Thoracic aorta (tissue), 2 donors: ENCODE data around the gene PRKN. TPM values are rescaled to one million over a fixed set of nuclear protein-coding genes. Genes with fewer than 3 reads are reported as not detected.

Experiments
- ATAC-seq: fragments of 150-250 bp; one replicate; pipeline ENCODE4 v1.8.0; 2017; ENCODE audit warnings: low read depth; ENCODE audit not compliant: insufficient number of reproducible peaks, low FRiP score
- DNase-seq: peaks from one replicate; pipeline ENCODE4 v3.0.0-alpha.2; 2020; ENCODE audit warnings: low spot score
- H3K27ac ChIP-seq, 2 donors: fragments of 200-600 bp; sonication (generic); 1 replicate in 1 of 2; 2 replicates in 1 of 2; pipeline ENCODE4 v1.5.1; 2016; ENCODE audit warnings: mild to moderate bottlenecking in 2 of 2, moderate library complexity in 2 of 2
- H3K27me3 ChIP-seq: fragments of 200-600 bp; sonication (generic); replicated peaks from 2 replicates; pipeline ENCODE4 v1.6.0; 2016; ENCODE audit warnings: mild to moderate bottlenecking; ENCODE audit not compliant: insufficient read depth
- H3K36me3 ChIP-seq: fragments of 200-600 bp; sonication (generic); one replicate; pipeline ENCODE4 v1.5.1; 2016
- H3K4me1 ChIP-seq, 2 donors: fragments of 200-600 bp; sonication (generic); 1 replicate in 1 of 2; 2 replicates in 1 of 2; pipeline versions ENCODE4 v1.5.1 to v1.6.0; 2016; ENCODE audit warnings: low read depth in 2 of 2, mild to moderate bottlenecking in 1 of 2; ENCODE audit not compliant: control insufficient read depth in 1 of 2
- H3K4me3 ChIP-seq: fragments of 200-600 bp; sonication (generic); 2 replicates; pipeline ENCODE4 v1.5.1; 2016; ENCODE audit warnings: mild to moderate bottlenecking
- H3K9me3 ChIP-seq: fragments of 200-600 bp; sonication (generic); 2 replicates; pipeline ENCODE4 v1.5.1; 2016
- total RNA-seq, 2 donors: library from RNA; depleted of rRNA; stranded (reverse); fragments of >200 nt; gene quantifications; one replicate each; pipeline versions ENCODE4 v1.1.0 to v1.2.3, GENCODE V29; 2016
- TF ChIP-seq, protein P1 (sequence below): fragments of 200-600 bp; sonication (generic); IDR thresholded peaks from one replicate; pipeline ENCODE4 v1.5.1; 2019; ENCODE audit warnings: antibody characterized with exemption

The PRKN gene
- total RNA-seq, 2 donors from 2014 or later: 10.4 to 23.8 TPM

DNA sequence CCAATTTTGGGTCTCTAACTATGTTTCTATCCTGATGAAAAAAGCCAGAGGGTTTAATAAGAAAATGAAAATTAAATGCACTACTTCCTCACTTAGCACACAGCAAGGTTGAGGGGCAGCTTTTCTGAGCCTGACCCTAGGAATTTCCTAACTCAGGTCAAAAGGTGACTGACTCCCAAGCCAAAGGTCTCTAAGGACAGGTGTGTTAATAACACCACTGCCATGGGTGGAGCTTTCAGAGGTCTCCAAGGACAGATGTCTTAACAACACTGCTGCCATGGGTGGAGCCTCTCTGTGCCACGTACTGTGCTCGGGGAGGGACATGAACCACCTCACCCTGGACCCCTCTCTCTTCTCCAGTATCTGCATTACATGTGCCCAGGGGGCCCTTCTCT lies 339.2 kb downstream of the PRKN start:
- H3K4me3 ChIP-seq: no peak overlapping the region
- TF ChIP-seq, protein P1, sequence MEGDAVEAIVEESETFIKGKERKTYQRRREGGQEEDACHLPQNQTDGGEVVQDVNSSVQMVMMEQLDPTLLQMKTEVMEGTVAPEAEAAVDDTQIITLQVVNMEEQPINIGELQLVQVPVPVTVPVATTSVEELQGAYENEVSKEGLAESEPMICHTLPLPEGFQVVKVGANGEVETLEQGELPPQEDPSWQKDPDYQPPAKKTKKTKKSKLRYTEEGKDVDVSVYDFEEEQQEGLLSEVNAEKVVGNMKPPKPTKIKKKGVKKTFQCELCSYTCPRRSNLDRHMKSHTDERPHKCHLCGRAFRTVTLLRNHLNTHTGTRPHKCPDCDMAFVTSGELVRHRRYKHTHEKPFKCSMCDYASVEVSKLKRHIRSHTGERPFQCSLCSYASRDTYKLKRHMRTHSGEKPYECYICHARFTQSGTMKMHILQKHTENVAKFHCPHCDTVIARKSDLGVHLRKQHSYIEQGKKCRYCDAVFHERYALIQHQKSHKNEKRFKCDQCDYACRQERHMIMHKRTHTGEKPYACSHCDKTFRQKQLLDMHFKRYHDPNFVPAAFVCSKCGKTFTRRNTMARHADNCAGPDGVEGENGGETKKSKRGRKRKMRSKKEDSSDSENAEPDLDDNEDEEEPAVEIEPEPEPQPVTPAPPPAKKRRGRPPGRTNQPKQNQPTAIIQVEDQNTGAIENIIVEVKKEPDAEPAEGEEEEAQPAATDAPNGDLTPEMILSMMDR: no peak
- no peaks in the 10 kb centered on the region for H3K36me3 ChIP-seq
- H3K27ac ChIP-seq: peak overlapping the region; percentile 68 to 76
- peaks cover 24 to 49% of the 10 kb centered on the region in 2 donors for H3K4me1 ChIP-seq
- no peaks in the 10 kb centered on the region for H3K9me3 ChIP-seq
- no peaks in the 10 kb centered on the region for H3K27me3 ChIP-seq
- ATAC-seq (no peak), DNase-seq (no peak)

DNA sequence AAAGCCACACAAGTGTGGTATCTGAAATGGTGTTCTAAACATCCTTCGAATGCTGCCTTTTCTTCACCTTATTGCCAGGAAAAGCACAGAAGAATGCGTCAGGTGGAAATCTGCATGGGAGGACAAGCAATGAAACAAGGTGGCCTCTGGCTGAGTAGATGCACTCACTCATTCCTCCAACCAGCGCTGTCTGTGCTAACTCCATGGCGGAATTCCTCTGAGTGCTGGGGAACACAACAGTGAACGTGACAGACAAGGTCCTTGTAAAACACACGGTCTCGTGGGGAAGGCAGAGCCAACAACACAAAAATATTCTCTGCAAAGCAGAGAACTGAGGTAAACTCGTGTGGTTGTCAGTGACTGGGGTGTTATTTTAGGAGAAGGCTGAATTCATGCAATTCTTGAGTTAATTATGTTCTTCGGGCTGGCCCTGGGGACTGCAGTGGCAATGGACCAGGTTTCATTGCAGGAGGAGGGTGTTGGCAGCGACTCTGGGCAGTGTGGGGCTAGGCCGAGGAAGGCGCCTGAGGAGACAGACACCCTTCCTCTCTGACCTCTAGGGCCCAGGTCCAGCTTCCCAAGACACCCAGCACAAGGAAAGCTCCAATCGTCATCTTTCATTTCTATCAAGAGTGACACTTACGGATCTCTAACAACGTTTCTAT lies 339.7 kb downstream of the PRKN start:
- Histone ChIP-seq H3K4me3 (peak overlapping the region; percentile 49), H3K36me3 (no peaks in the 10 kb centered on the region), H3K27ac (peak overlapping the region; percentile 68 to 76), H3K4me1 (peaks cover 24 to 49% of the 10 kb centered on the region in 2 donors), H3K27me3 (no peaks in the 10 kb centered on the region), H3K9me3 (no peaks in the 10 kb centered on the region)
- TF ChIP-seq, protein P1: no peak
- ATAC-seq (peak; percentile 45), DNase-seq (peak; percentile 11)

DNA sequence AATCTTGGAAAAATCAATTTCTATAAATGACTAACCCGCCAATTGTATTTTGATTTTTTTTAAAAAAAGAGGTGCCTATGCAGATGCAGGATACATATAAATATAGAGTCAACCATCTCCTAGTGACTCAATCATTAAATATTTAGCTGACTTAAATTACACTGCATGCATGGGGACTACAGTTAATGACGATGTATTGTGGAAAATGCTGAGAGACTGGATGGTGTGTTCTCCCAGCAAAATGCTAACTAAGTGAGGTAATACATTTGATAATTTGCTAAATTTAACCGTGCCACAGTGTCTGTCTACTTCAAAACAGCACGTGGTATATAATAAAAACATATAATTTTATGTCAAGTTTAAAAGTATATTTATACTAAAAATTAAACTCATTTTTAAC lies 341.6 kb downstream of the PRKN start:
- Histone ChIP-seq H3K27me3 (no peaks in the 10 kb centered on the region), H3K36me3 (no peaks in the 10 kb centered on the region), H3K9me3 (no peaks in the 10 kb centered on the region), H3K27ac (peak overlapping the region in 1 of 2 donors; percentile 70), H3K4me1 (peaks cover 24 to 49% of the 10 kb centered on the region in 2 donors), H3K4me3 (no peak overlapping the region)
- TF ChIP-seq, protein P1: no peak
- ATAC-seq (no peak), DNase-seq (no peak)

DNA sequence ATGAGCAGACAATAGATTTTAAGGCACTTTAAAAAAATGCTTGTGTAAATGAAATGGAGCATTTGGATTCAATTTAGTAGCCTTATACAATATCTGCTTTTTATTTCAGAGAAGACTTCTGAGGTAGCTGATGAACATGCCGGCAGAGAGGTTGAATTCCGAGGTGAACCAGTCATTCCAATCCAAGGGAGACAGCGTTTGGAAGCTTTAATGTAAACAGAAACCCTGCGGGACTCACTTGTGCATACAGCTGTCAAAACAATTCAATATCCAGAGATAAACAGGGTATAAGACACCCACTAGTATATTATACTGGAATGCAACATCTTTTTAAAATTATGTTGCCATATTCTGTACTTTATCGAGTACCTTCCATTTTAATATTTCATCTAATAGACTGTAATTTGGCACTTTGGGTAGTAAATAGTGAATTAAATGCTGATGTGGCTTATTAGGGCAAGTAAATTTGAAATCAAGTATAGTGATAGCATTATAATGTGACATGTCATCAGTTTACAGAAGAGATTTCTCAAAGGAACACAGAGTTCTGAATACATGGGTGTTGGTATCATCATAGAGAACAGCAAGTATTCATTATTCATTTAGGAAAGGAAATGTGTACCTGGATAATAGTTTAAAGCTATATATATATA lies 347.7 kb downstream of the PRKN start:
- no peak overlapping the region for H3K27ac ChIP-seq
- TF ChIP-seq, protein P1: no peak
- H3K9me3 ChIP-seq: no peaks in the 10 kb centered on the region
- H3K4me1 ChIP-seq: peaks cover 7 to 21% of the 10 kb centered on the region in 2 donors
- H3K4me3 ChIP-seq: no peak overlapping the region
- no peaks in the 10 kb centered on the region for H3K36me3 ChIP-seq
- DNase-seq (no peak), ATAC-seq (no peak)
- H3K27me3 ChIP-seq: no peaks in the 10 kb centered on the region

DNA sequence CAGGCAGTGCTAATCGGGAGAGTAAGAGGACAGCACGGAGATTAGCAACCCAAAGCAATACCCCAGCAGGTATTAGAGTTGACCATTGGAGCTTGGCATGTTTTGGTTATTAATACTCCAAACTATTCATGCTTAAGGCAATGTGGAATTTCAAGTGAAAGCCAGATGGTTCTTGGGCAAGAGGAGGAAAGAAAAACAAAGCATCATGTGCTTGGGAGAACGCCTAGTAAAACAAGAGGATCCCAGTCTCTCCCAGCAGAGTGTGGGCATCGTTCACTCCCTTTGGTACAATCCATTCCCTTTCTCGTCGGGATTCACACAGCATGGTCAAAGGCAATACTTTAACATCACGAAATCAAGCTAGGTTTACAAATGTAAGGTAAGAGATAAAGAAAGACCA lies 349.8 kb downstream of the PRKN start:
- H3K27me3 ChIP-seq: no peaks in the 10 kb centered on the region
- ATAC-seq (peak; percentile 93), DNase-seq (no peak)
- no peaks in the 10 kb centered on the region for H3K36me3 ChIP-seq
- H3K4me3 ChIP-seq: peak overlapping the region; percentile 45
- TF ChIP-seq, protein P1: no peak
- H3K9me3 ChIP-seq: no peaks in the 10 kb centered on the region
- H3K4me1 ChIP-seq: peaks cover 7 to 21% of the 10 kb centered on the region in 2 donors
- peak overlapping the region; percentile 55 to 67 for H3K27ac ChIP-seq
